GM21825 (cell line): ENCODE data around the gene ACER2.
A peak's percentile ranks its signal among the peaks of the same experiment; 100 is the strongest.
"Not testable (repeated sequence)": the region's sequence is repeated elsewhere in the genome, so short reads cannot be mapped to it uniquely, and the experiment has no call there.

Experiments
- ATAC-seq: cut with Tn5 transposase; IDR thresholded peaks from one replicate; pipeline ENCODE4 v1.9.1; 2021; ENCODE audit warnings: mild to moderate bottlenecking, moderate library complexity; ENCODE audit not compliant: unreplicated experiment

ACER2 gene

DNA sequence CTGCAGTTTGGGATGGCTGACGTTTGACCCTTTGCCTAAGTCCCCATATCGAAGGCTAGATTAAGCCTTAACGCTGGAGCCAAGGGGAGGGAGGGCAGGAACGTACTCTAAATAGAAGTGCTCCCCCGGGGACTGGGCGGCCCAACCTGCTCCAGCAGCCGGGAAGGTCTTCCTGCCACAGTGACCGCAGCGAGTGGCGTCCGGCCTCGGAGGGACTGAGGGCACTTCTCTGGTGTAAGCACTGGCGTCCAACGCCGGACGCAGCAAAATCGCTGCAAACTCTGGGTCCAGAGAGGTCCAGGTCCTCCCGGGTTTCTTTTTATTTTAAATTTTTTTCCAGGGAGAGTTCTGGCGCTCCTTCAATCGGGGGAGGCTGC is 505 bp upstream of the ACER2 start:
- ATAC-seq = no peak

DNA sequence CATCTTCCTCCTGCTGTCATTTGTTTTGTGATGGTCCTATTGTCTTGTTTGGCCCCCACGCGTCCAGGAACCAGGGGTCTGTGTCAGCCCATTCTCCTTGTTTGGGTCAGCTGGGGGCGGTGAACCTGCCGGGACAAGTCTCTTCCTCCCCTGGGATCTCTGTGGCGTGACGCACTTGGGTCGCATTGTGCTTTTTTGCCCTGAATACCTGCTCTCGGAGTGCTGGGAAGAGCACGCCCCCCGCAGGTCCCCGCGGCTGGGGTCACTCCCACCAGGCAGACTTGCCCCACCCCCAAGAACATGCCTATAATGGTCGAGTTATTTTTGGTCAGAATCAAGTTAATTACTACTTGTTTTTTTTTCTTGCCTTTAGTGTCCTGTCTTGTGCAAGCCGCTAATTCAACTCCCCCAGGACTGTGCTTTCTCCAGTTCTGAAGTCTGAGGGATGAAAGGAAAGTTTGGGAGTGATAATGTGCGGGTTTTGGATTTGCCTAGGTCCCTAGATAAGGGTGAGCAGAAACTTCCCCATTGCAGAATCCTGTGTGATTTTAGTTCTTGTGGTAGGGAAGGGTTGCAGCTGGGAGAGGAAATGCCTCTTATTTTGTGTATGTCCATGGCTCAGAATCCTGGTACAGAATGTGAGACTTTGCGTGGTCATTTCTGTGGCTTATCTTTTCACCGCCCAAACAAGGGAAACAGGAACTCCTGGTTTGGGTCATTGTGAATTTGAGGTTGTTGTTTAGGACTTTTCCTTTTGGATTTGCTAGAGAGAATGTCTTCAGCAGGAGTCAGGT is 789 bp downstream of the ACER2 start:
- ATAC-seq = no peak

DNA sequence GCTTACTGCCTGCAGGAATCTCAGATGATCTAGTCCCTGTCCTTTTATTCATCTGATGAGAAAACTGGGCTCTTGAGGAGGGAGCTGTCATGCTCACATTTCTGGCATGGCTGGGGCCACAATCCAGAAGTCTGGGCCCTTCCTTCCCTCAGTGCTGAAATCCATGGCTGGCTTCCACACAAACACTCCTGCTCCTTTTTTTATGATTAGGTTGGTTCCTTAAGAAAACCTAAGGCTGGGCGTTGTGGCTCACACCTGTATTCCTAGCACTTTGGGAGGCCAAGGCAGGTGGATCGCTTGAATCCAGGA is 1.3 kb downstream of the ACER2 start:
- no peak for ATAC-seq

DNA sequence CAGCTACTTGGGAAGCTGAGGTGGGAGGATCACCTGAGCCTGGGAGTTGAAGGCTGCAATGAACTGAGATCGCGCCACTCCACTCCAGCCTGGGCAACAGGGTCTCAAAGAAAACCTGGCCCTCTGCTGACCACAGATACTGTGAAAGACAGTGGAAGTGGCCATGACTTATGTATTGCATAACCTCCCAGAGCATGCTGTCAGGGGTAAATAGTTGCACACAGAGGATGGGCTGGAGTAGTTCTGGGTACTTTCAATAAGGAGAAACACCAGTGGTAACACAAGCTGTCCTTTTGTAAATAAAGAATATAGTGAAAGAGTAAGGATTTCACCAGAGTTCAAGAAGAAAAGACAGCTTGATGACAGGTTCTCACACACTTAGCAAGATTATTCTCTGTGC is 1.8 kb downstream of the ACER2 start:
- no peak for ATAC-seq

DNA sequence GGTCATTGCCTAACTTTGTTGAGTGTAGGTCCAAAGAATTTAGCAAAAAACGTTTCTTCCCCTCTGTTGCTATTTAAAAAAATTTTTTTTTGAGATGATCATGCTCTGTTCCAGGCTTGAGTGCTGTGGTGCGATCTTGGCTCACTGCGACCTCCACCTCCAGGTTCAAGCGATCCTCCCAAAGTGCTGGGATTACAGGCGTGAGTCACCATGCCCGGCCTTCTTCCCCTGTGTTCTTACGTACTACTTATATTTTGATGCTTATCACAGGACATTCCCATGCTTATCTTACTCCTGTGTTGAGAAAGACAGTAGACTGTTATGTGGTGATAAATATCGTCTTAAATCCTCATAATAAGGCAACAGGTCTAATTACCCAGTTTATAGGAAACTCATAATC is 2.5 kb downstream of the ACER2 start:
- ATAC-seq = no peak

DNA sequence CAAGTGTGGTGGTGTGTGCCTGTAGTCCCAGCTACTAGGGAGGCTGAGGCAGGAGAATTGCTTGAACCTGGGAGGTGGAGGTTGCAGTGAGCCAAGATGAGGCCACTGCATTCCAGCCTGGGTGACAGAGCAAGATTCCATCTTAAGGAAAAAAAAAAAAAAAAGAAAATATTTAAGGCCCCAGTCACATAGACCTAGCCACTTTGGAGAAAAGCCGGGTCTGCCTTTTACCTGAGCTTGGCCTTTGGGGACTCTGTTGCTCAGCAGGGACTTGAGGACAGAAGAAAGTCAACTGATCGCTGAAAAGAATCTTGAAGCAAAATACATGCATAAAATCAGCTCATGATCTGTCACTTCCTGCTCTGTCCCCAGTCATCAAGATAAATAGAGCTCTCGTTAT is 4.6 kb downstream of the ACER2 start:
- ATAC-seq = not testable (repeated sequence)

DNA sequence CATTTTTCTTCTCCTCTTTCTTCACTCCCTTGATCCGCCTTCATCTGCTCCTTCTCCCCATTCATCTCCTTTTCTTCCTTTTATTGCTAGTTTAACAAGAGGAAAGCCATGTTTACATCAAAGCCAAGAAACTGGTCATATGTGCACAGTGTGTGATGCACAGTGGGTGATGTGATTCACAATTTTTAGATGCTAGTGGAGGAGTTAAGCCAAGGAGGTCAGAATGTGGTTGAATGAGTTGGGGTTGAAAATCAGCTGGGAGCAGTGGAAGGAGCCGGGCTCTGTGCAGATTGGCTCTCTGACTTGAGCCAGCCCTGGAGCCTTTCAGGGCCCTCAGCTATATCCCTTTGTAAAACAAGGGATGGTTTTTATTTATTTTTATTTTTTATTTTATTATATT is 7.3 kb downstream of the ACER2 start:
- no peak for ATAC-seq

DNA sequence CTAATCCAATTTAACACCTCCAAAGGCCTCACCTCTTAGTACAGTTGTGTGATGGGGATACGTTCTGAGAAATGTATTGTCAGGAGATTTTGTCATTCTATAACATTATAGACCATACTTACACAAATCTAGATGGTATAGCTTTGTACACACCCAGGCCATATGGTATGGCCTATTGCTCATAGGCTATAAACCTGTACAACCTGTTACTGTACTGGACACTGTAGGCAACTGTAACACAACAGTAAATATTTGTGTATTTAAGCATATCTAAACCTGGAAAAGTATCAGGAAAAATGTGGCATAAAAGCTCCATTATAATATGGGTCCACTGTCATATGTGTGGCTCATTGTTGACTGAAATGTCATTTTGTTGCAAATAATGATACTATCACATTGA is 12.1 kb downstream of the ACER2 start:
- ATAC-seq = no peak

DNA sequence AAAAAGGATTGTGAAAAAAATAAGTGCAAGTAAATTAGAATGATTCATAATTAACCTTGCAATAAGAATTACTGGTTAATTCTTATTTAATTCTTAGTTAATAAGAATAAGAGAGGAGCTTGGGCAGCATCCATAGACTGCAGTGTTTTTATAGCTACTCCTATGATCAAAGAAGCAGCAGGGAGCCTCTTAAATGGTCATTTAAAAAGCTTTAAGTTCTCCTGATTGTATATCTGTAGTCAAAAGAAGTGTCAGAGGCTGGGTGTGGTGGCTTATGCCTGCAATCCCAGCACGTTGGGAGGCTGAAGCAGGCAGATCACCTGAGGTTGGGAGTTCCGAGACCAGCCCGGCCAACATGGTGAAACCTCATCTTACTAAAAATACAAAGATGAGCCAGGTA is 14.4 kb downstream of the ACER2 start:
- no peak for ATAC-seq

DNA sequence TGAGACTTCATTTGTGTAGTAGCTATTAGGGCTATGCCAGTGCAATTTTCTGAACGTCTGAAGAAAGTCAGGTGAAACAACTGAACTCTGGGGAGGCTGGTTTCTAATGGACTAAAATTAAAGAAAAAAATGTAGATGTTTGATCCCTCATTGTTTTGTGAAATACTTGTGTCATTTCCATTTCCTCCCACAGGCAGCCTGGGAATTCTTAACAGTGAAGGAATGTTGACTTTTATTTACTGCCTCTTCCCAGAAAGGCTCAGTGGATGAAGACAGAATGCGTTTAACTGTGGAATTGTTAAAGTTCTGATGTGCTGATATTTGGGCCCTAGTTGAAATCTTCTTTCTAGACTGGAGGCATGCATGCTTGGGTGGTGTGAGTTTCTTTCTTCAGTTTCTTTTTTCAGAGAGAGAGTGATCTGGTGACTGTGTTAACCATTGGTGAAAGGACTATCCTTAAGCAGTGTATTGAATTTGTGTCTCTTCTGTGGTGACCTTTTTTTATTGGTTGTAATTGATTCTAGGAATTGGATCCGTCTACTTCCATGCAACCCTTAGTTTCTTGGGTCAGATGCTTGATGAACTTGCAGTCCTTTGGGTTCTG is 15.5 kb downstream of the ACER2 start:
- ATAC-seq = peak; percentile 74

DNA sequence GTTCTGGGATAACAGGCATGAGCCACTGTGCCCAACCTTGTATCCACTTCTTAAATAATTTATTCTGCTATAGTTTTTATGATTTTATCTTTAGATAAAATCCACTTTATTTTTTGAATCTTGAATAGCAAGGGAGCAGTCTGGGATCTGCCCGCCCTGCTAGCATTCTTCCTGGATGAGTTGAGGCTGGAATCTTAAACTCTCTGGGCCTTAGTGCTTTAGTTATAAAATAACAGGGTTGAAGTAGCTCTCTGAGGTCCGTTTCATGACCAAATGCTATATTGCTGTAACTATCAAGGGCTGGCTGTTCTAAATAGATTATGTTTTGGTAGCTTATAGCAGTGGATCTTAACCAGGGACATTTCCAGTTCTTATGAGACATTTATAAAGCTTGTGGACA is 20.8 kb downstream of the ACER2 start:
- ATAC-seq = no peak

DNA sequence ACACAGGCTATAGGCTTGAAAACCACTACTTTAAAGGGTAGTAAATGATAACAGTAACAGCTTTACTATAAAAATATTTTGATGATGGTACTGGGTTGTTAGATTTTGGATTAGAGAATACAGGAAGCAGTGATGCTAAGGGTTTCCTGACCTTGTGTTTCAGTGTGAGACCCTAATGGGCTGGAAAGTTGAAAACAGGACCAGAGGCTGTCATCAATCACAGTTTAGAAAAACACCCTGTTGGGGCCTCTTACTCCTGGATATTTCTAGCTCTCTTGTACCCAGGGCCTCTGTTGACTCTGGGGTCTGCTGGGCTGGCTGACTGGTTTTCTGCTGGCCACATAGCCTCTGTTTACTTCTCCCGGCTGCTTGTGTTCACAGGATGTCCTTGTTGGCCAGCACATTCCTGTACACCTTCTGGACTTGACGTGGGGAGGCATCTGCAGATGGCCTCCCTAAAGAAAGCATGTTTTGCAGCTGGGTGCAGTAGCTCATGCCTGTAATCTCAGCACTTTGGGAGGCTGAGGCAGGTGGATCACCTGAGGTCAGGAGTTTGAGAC is 21.5 kb downstream of the ACER2 start:
- no peak for ATAC-seq

DNA sequence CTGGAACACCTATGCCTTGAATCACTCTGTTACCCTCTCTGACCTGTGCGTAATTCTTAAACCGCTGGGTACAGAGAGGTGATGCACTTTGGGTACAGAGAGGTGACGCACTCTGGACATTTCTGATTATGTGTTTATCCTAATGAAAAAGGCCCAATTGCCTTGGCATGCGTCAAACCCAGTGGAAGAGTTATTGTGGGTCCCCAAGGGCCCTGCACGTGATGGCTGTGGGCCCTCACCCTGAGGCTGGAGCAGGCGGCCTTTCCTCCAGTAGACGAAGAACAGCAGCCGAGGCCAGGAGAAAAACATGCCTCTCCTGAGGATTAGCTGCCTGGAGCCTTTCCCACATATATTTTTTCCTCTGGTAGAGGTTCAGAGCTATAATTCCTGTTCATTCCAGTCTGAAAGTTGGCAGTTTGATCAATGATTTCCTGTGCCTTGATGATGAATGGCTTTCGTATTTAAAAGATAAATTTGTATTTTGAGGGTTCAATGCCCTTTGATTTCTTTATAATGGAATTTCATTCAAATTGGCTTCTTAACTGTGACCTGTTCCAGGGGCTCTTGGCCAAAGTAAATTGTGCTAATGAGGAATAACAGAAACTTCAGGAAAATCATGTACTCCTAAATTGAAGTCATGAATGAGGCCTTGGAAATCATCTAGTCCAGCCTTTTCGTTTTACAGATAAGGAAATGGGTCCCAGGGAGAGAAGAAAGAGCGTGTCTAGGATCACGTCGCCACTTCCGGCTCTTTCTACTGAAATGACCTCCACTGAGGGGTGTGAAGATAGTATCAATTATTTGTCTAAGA is 22.8 kb downstream of the ACER2 start:
- no peak for ATAC-seq

DNA sequence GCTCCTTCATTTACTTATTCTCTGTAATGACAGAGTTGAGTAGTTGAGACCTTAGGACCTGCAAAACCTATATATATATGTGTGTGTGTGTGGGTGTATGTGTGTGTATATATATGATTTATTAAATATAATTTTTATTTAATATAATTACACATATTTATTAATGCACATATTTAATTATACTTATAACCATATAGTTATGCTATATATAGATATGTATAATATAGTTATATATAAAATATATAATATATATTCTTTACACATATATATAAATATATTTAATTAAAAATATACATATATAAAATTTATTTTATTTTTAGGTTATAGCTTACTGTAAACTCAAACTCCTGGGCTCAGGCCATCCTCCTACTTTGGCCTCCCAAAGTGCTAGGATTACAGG is 23.7 kb downstream of the ACER2 start:
- no peak for ATAC-seq

DNA sequence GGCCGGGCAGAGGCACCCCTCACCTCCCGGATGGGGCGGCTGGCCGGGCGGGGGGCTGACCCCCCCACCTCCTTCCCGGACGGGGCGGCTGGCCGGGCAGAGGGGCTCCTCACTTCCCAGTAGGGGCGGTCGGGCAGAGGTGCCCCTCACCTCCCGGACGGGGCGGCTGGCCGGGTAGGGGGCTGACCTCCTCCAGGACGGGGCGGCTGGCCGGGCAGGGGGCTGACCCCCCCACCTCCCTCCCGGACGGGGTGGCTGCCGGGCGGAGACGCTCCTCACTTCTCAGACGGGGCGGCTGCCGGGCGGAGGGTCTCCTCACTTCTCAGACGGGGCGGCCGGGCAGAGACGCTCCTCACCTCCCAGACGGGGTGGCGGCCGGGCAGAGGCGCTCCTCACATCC is 24.9 kb downstream of the ACER2 start:
- not testable (repeated sequence) for ATAC-seq

DNA sequence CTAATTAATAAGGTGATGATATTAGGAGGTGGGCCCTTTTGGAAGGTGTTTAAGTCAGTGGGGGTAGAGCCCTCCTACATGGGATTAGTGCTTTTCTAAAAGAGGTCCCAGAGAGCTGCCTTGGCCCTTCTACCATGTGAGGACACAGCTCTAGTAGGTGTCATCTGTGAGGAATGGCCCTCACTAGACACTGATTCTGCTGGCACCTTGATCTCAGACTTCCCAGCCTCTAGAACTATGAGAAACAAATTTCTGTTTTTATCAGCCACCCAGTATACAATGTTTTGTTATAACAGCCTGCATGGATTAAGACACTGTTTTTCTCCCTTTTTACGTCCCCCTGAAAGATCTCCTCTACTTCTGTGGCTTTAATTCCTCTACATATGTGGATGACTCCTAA is 31.6 kb downstream of the ACER2 start:
- no peak for ATAC-seq

DNA sequence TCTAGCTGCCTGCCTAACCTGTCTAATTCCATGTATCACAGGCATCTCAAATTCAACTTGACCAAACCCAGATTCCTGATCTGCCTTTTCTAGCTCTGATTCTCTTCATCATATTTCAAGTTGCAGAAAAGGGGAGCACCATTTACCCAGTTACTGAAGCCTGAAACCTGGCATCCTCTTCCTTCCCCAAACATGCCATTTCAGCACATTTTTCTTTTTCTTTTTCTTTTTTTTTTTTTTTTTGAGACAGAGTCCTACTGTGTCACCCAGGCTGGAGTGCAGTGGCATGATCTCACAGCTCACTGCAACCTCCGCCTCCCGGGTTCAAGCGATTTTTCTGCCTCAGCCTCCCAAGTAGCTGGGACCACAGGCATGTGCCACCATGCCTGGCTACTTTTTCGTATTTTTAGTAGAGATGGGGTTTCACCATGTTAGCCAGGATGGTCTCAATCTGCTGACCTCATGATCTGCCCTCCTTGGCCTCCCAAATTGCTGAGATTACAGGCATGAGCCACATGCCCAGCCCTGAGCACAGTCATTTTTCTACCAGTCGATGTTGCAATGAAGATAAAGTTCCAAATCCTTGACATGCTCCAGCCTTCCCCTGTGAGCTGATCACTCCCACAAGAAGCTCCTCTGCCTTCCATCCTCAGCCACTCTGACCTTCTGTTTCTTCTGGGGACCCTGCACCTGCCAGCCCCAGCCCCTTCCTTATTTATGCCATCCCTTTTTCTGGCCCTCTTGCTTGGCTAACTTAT is 32.2 kb downstream of the ACER2 start:
- ATAC-seq = peak; percentile 7

DNA sequence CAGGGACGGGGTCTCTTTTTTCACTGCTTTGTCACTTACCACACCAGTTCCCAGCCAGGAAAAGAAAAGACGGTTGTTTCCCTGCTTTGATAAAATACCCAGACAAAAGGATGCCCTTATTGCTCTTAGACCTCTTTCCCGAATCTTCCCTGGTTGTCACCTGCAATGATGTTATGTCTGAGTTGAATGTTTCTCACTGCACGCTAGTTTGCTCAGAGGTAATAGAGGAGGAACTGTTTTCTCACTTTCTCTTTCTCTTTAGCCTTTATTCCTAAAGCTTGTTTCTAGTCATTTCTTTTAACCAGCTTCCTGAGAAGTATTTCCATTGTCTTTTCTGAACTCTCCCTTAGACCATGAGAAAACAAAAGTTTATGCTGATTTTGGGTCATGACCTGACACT is 32.9 kb downstream of the ACER2 start:
- ATAC-seq = peak; percentile 89

DNA sequence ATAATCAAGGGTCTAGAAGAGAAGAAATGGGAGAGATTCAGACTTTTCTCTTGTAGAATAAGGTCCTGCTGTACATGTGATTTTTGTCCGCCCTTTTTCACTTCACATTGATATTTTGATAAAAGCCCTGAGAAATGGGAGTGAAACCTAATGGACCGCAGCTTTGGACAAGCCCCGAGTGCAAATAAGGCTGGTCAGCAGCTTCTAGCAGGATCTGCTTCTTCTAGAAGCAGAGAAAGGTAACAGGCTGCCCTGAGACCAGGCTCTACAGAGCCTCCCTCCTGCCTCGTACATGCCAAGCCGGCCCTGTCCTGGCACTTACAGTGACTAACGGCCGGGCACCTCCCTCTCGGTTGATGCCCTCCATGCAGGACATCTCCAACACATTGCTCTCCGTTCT is 33.4 kb downstream of the ACER2 start:
- no peak for ATAC-seq

DNA sequence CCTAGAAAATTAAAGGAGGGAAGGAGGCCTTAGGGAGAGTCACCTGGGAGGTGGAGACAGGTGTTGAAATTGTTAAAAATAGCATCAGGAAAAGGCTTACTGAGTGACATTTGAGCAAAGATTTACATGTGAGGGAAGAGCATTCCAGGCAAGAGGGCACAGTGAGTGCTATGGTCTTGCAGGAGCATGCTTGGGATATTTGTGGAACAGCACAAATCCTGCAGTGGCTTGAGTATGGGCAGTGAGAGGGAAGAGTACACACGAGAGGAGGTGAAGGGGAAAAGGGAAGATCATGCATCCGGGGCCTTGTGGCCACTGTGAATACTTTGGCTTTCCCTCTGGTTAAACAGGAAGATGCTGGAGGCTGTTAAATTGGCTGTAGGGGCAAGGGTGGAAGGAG is 36.6 kb downstream of the ACER2 start:
- no peak for ATAC-seq

DNA sequence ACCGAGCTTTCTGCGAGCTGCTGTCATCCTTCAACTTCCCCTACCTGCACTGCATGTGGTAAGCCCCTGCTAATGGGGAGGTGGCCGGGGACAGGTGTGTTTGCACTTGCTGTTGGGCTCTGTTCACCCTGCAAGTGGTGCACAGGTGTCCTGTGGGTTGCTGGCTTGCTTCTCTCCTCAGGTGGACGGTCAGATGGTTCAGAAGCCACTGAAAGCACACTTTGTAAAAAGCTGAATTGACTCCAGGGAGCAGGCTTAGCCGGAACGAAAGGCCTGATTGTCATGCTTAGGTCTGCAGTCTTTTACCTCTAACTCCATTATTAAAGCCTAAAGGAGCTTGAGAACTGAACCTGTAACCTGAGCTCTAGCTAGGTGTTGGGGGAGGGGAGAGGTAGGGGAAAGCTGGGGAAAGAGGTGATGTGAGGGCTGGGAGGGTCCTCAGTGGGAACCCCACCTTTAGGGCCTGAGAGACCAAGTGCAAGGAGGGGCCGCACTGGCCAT is 37.6 kb downstream of the ACER2 start:
- no peak for ATAC-seq
